Measurements from ENCODE around the gene ANO2.

ANO2 gene

GRCh38 chr12:5964913-5965900 is 20.1 kb upstream of the ANO2 start:
- no peak overlapping the region for H3K4me3 ChIP-seq (ENCODE audit: low read depth, low read length)

DNA sequence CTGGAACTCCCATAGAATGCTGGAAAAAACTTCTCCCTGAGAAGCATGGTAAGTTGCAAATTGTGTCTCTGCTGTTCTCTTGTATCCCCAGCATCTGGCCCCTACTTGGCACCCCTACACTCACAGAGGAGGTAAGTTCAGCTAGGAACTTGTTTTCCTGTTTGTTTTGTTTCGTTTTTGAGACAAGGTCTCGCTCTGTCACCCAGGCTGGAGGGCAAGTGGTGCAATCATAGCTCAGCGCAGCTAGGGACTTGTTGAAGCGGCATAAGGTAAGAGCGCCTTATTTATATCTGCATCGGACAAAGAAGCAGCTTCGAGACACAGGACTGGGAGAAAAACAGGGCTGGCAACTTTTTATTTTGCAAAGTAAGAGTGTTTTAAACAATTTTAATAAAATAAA is 18.5 kb upstream of the ANO2 start:
- H3K4me3 ChIP-seq (ENCODE audit: low read depth, low read length) = no peak overlapping the region

GRCh38 chr12:5960783-5961182 is 15.7 kb upstream of the ANO2 start:
- H3K4me3 ChIP-seq (ENCODE audit: low read depth, low read length) = no peak overlapping the region

DNA sequence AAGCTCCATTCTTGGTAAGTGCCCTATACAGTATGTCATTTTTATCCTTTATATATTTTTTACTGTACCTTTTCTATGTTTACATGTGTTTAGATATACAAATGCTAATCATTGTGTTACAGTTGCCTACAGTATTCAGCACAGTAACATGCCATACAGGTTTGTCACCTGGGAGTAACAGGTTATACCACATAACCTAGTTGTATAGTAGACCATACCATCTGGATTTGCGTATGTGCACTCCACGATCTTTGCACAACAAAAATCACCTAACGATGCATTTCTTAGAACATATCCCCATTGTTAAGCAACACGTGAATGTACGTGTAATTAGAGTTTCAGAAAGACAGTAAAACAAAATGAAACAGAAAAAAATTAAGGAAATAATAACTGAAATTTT is 11.9 kb upstream of the ANO2 start:
- no peak overlapping the region for H3K4me3 ChIP-seq (ENCODE audit: low read depth, low read length)

GRCh38 chr12:5954661-5955060 is 9.6 kb upstream of the ANO2 start:
- no peak overlapping the region for H3K4me3 ChIP-seq (ENCODE audit: low read depth, low read length)

- no peak overlapping the region for H3K4me3 ChIP-seq (ENCODE audit: low read depth, low read length)
Measured at GRCh38 chr12:5953835-5954586, 9.0 kb upstream of the ANO2 start.

- H3K4me3 ChIP-seq (ENCODE audit: low read depth, low read length) = no peak overlapping the region
Measured at GRCh38 chr12:5952031-5952430, 7.0 kb upstream of the ANO2 start.

- no peak overlapping the region for H3K4me3 ChIP-seq (ENCODE audit: low read depth, low read length)
Measured at GRCh38 chr12:5948696-5949095, 3.6 kb upstream of the ANO2 start.

DNA sequence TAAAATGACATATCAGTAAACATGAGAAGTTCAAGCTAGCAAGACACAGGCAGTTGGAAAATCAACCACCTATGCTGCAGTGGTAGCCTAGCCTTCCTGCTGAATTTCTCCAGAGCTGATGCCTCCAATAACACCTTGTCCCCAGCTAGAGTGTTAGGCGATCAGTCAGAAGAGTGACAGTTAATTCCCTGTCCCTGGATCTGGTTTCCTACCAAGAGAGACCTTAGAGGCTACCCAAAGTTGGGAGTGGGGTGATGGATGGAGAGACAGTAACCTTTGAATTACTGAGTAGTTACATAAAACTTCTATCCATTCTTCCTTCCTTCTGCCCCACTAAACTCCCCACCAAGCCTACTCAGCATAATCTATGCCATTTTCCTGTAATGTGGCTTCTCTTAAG is 1.9 kb upstream of the ANO2 start:
- no peak overlapping the region for H3K4me3 ChIP-seq (ENCODE audit: low read depth, low read length)

DNA sequence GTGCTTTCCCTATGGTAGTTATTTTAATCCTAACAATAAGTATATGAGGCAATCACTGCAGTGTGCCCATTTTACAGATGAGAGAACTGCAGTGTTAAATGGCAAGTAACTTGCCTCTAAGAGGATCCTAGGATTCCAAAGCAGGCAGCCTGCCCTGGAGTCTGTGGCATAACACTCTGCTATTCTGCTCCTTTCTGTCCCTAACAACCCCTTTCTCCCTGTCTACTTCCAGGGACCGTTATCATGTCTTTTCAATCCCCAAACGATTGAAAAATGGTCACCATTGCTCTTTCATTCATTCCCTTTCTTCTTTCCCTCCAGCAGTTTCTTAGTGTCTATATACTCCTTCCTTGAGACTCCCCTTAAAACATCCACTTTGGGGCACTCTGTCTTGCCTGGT is 1.3 kb upstream of the ANO2 start:
- no peak overlapping the region for H3K4me3 ChIP-seq (ENCODE audit: low read depth, low read length)

DNA sequence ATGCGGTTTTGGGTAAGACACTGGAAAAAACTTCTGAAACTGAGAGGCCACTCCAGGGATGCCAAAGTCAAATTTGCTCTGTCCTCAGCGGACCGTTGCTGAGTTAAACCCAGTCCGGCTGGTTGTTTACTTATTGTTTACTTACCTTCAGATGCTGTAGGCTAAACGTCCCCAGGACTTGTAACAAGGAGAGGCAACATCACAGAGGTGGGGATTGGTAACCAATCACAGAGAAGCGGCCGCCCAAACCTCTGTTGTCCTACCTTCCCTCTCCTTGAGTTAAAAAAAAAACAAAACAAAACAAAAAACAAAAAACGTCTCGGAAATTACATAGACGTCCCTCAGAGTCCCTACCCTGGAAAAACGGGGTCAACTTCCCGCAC is 380 bp downstream of the ANO2 start:
- H3K4me3 ChIP-seq (ENCODE audit: low read depth, low read length) = peak overlapping the region; percentile 56

GRCh38 chr12:5944053-5944452 is 1.0 kb downstream of the ANO2 start:
- no peak overlapping the region for H3K4me3 ChIP-seq (ENCODE audit: low read depth, low read length)

DNA sequence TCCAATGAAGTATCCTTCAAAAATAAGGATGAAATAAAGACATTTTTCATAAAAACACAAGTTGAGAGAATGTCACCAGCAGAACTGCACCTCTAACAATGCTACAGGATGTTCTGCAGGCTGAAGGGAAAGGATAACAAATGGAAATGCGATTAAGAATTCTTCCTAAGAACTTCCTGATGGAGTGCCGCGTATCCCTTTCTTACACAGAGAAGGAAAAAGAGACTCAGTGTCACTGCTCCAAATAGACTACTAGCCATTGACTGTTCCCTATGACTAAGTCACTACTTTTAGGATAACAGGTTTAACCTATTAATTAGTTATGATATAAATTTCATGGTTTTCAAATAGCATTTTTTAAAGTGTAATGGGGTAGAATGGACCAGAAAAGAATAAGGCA is 3.2 kb downstream of the ANO2 start:
- H3K4me3 ChIP-seq (ENCODE audit: low read depth, low read length) = no peak overlapping the region

GRCh38 chr12:5927732-5928516 is 17.1 kb downstream of the ANO2 start:
- H3K4me3 ChIP-seq (ENCODE audit: low read depth, low read length) = no peak overlapping the region

DNA sequence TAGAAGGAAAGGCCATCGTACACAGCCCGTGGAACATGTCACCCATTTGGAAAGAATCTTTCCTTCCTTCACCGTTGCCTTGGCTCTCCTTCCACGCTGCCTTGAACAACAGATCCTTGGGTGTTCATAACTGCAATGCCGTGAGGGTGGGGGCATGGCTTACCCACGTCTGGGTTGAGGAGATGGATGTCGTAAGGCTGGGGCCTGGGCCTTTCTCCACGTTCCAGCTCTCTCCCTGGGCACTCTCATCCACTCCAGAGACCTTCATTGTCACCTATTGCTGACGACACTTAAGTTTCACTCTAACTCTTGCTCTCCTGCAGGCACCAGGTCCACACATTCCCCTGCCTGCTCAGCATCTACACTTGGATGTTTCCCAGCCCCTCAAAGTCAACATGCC is 19.4 kb downstream of the ANO2 start:
- no peak overlapping the region for H3K4me3 ChIP-seq (ENCODE audit: low read depth, low read length)

GRCh38 chr12:5924342-5924741 is 20.7 kb downstream of the ANO2 start:
- H3K4me3 ChIP-seq (ENCODE audit: low read depth, low read length) = no peak overlapping the region

DNA sequence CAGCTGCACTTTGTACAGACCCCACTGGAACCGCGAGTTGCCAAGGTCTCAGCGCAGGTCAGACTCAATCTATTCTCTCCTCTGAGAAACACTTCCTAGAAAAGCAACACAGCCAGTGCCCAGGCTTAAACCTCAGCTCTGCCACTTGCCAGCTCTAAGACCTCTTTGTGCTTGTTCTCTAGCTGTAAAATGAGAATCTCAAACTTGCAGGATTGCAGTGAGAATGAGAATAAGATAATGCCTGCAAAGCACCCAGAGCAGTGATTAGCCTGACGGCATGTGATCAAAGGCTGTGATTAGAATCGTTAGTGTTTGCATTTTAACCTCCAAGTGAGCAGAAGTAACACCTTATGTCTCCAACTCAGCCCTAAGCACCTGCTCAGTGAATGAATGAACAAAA is 21.3 kb downstream of the ANO2 start:
- no peak overlapping the region for H3K4me3 ChIP-seq (ENCODE audit: low read depth, low read length)

GRCh38 chr12:5923043-5923605 is 21.9 kb downstream of the ANO2 start:
- no peak overlapping the region for H3K4me3 ChIP-seq (ENCODE audit: low read depth, low read length)

GRCh38 chr12:5921966-5922899 is 22.8 kb downstream of the ANO2 start:
- no peak overlapping the region for H3K4me3 ChIP-seq (ENCODE audit: low read depth, low read length)
